Measurements from ENCODE around the gene INAFM1.

Gene INAFM1

GRCh38 chr19:47272448-47273312 lies 2.0 kb upstream of the INAFM1 start:
- peak in 1 of 2 experiments; percentile 57 for DNase-seq (ENCODE audit: low read depth in 1 of 2, low spot score in 1 of 2)
- H3K4me3 ChIP-seq (replicated peaks; ENCODE audit: insufficient read depth, low read length), result peak overlapping the region; percentile 57
- no peaks in the 10 kb centered on the region for H3K27me3 ChIP-seq (ENCODE audit: insufficient read depth, poor library complexity, severe bottlenecking)
- TF ChIP-seq CTCF (IDR thresholded peaks at IDR 0.05; ENCODE audit: insufficient read depth, low read length) (no peak), SPI1 (IDR thresholded peaks at IDR 0.05; ENCODE audit: borderline replicate concordance, low read depth) (no peak), GABPA (IDR thresholded peaks at IDR 0.05; ENCODE audit: low read depth) (no peak), POLR2AphosphoS5 (IDR thresholded peaks at IDR 0.05; ENCODE audit: low read depth) (no peak)
- TF ChIP-seq, protein P1, sequence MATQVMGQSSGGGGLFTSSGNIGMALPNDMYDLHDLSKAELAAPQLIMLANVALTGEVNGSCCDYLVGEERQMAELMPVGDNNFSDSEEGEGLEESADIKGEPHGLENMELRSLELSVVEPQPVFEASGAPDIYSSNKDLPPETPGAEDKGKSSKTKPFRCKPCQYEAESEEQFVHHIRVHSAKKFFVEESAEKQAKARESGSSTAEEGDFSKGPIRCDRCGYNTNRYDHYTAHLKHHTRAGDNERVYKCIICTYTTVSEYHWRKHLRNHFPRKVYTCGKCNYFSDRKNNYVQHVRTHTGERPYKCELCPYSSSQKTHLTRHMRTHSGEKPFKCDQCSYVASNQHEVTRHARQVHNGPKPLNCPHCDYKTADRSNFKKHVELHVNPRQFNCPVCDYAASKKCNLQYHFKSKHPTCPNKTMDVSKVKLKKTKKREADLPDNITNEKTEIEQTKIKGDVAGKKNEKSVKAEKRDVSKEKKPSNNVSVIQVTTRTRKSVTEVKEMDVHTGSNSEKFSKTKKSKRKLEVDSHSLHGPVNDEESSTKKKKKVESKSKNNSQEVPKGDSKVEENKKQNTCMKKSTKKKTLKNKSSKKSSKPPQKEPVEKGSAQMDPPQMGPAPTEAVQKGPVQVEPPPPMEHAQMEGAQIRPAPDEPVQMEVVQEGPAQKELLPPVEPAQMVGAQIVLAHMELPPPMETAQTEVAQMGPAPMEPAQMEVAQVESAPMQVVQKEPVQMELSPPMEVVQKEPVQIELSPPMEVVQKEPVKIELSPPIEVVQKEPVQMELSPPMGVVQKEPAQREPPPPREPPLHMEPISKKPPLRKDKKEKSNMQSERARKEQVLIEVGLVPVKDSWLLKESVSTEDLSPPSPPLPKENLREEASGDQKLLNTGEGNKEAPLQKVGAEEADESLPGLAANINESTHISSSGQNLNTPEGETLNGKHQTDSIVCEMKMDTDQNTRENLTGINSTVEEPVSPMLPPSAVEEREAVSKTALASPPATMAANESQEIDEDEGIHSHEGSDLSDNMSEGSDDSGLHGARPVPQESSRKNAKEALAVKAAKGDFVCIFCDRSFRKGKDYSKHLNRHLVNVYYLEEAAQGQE (IDR thresholded peaks at IDR 0.05; ENCODE audit: insufficient replicate concordance, low read depth), result no peak
- peak overlapping the region; percentile 96 for H3K27ac ChIP-seq (replicated peaks)

DNA sequence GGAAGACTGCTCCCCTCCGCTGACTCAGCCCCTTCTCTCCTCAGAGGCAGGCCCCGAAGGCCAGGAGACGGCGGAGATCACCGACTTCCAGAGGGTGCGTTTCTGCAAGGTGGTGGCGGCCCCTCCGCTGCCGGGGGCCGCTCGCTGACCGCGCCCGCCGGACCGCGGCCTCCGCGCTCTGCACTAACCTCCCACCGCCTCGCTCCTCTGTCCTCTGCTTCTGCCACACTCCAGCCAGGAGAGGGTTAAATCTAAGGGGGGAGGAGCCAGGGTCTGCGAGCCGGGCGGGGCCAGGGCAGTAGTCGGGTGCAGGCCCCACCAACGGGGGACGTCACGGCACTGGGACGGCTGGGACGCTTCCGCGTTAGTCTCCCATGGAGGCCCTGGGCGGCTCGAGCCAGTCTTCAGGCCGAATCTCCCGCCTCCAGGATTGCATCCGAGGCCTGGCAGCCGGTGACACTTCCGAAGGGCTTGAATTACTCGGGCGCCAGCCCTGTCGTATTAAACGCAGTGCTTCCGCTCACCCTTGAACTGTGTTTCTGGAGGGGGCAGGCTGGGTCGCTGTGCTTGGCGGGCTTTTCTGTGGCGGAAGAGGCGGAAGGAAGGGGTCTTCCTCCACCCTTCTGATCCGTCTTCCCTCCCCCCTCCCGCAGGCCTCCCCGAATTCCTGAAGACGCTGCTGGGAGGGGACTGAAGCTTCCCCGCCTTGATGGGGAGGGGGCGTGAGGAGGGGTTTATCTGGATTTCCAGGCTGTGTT lies 1.2 kb upstream of the INAFM1 start:
- peak; percentile 87 to 95 for DNase-seq (ENCODE audit: low read depth in 1 of 2, low spot score in 1 of 2)
- H3K4me3 ChIP-seq (replicated peaks; ENCODE audit: insufficient read depth, low read length), result peak overlapping the region; percentile 57
- H3K27ac ChIP-seq (replicated peaks), result peak overlapping the region; percentile 96
- H3K27me3 ChIP-seq (ENCODE audit: insufficient read depth, poor library complexity, severe bottlenecking), result no peaks in the 10 kb centered on the region
- TF ChIP-seq, protein P1 (IDR thresholded peaks at IDR 0.05; ENCODE audit: insufficient replicate concordance, low read depth), result peak; percentile 38
- TF ChIP-seq POLR2AphosphoS5 (IDR thresholded peaks at IDR 0.05; ENCODE audit: low read depth) (no peak), CTCF (IDR thresholded peaks at IDR 0.05; ENCODE audit: insufficient read depth, low read length) (no peak), GABPA (IDR thresholded peaks at IDR 0.05; ENCODE audit: low read depth) (peak; percentile 35; the same call in 1 of the 2 replicates)

GRCh38 chr19:47274891-47275761 lies 441 bp downstream of the INAFM1 start:
- Histone ChIP-seq H3K27ac (replicated peaks) (no peak overlapping the region), H3K27me3 (ENCODE audit: insufficient read depth, poor library complexity, severe bottlenecking) (no peaks in the 10 kb centered on the region), H3K4me3 (replicated peaks; ENCODE audit: insufficient read depth, low read length) (peak overlapping the region; percentile 57)
- no peak for DNase-seq (ENCODE audit: low read depth in 1 of 2, low spot score in 1 of 2)
- no peak for TF ChIP-seq POLR2AphosphoS5 (IDR thresholded peaks at IDR 0.05; ENCODE audit: low read depth)
- TF ChIP-seq SPI1 (IDR thresholded peaks at IDR 0.05; ENCODE audit: borderline replicate concordance, low read depth), result peak; percentile 45; the same call in 1 of the 2 replicates

Measured in HL-60 (cell line).